ENCODE measurements around the gene DPEP2NB. TPM values are rescaled to one million over a fixed set of nuclear protein-coding genes. Genes with fewer than 3 reads are reported as not detected.

The DPEP2NB gene
- total RNA-seq, 1 experiment from 2014 or later, result not detected

GRCh38 chr16:68003031-68003430, 12.7 kb downstream of the DPEP2NB start:
- CTCF ChIA-PET, result interaction anchor here (1.1 kb wide), 1 partner anchor 38 kb away, joined by 5 read pairs; no protein-coding TSS in a partner anchor

More at GRCh38 chr16:68003031-68003430, 12.7 kb downstream of the DPEP2NB start:
- Histone ChIP-seq H3K9ac (ENCODE audit: low read length) (no peak overlapping the region), H3K9me2 (ENCODE audit: insufficient read depth) (no peaks in the 10 kb centered on the region), H3K9me3 (ENCODE audit: control insufficient read depth in 1 of 2, insufficient read depth in 1 of 2, low read depth in 1 of 2, low read length in 2 of 2) (no peaks in the 10 kb centered on the region), H3K4me2 (ENCODE audit: low read length) (no peak overlapping the region), H3K4me1 (ENCODE audit: control insufficient read depth in 1 of 2, insufficient read depth in 2 of 2, low read length in 2 of 2) (no peaks in the 10 kb centered on the region), H3K79me2 (ENCODE audit: insufficient read depth, low read length) (no peaks in the 10 kb centered on the region), H2AFZ (ENCODE audit: low read depth, low read length, poor library complexity, severe bottlenecking) (no peak overlapping the region), H3K4me3 (replicated peaks in 1 of 2; ENCODE audit: low read depth in 1 of 2, low read length in 2 of 2) (no peak overlapping the region), H3K27me3 (ENCODE audit: insufficient read depth, low read length) (no peaks in the 10 kb centered on the region), H3K36me3 (ENCODE audit: control insufficient read depth in 1 of 2, insufficient read depth in 2 of 2, low read length in 2 of 2) (no peaks in the 10 kb centered on the region), H3K27ac (ENCODE audit: low read depth, low read length) (no peak overlapping the region), H4K20me1 (ENCODE audit: insufficient read depth) (no peaks in the 10 kb centered on the region)
- BruUV-seq (replicated peaks), result no TSS peak
- no peak for ATAC-seq
- DNase-seq (ENCODE audit: low read depth, low spot score), result no peak
- intact Hi-C loops (cut with micrococcal nuclease), result no loop called here
- POLR2A ChIA-PET, result no interaction called here
- TF ChIP-seq POLR2A (IDR thresholded peaks at IDR 0.05; ENCODE audit: borderline replicate concordance, extremely low read depth, insufficient read depth, insufficient read length), result no peak
- no peak for TF ChIP-seq SIN3A (IDR thresholded peaks at IDR 0.05; ENCODE audit: low read depth)
- TF ChIP-seq EGR1 (IDR thresholded peaks at IDR 0.05; ENCODE audit: low read depth), result no peak
- TF ChIP-seq JUND (IDR thresholded peaks at IDR 0.05), result no peak
- TF ChIP-seq ATF3 (IDR thresholded peaks at IDR 0.05), result no peak
- TF ChIP-seq ZFX (IDR thresholded peaks at IDR 0.05), result no peak
- TF ChIP-seq, protein P1, sequence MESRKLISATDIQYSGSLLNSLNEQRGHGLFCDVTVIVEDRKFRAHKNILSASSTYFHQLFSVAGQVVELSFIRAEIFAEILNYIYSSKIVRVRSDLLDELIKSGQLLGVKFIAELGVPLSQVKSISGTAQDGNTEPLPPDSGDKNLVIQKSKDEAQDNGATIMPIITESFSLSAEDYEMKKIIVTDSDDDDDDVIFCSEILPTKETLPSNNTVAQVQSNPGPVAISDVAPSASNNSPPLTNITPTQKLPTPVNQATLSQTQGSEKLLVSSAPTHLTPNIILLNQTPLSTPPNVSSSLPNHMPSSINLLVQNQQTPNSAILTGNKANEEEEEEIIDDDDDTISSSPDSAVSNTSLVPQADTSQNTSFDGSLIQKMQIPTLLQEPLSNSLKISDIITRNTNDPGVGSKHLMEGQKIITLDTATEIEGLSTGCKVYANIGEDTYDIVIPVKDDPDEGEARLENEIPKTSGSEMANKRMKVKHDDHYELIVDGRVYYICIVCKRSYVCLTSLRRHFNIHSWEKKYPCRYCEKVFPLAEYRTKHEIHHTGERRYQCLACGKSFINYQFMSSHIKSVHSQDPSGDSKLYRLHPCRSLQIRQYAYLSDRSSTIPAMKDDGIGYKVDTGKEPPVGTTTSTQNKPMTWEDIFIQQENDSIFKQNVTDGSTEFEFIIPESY (IDR thresholded peaks at IDR 0.05; ENCODE audit: extremely low read depth, insufficient replicate concordance, low read length), result no peak
- TF ChIP-seq TCF7L2 (IDR thresholded peaks at IDR 0.05; ENCODE audit: borderline replicate concordance, extremely low read depth, insufficient read depth, insufficient read length), result no peak
- TF ChIP-seq POLR2AphosphoS5 (IDR thresholded peaks at IDR 0.05; ENCODE audit: low read depth, low read length), result no peak
- TF ChIP-seq RAD21 (IDR thresholded peaks at IDR 0.05; ENCODE audit: low read depth), result no peak
- TF ChIP-seq, protein P2, sequence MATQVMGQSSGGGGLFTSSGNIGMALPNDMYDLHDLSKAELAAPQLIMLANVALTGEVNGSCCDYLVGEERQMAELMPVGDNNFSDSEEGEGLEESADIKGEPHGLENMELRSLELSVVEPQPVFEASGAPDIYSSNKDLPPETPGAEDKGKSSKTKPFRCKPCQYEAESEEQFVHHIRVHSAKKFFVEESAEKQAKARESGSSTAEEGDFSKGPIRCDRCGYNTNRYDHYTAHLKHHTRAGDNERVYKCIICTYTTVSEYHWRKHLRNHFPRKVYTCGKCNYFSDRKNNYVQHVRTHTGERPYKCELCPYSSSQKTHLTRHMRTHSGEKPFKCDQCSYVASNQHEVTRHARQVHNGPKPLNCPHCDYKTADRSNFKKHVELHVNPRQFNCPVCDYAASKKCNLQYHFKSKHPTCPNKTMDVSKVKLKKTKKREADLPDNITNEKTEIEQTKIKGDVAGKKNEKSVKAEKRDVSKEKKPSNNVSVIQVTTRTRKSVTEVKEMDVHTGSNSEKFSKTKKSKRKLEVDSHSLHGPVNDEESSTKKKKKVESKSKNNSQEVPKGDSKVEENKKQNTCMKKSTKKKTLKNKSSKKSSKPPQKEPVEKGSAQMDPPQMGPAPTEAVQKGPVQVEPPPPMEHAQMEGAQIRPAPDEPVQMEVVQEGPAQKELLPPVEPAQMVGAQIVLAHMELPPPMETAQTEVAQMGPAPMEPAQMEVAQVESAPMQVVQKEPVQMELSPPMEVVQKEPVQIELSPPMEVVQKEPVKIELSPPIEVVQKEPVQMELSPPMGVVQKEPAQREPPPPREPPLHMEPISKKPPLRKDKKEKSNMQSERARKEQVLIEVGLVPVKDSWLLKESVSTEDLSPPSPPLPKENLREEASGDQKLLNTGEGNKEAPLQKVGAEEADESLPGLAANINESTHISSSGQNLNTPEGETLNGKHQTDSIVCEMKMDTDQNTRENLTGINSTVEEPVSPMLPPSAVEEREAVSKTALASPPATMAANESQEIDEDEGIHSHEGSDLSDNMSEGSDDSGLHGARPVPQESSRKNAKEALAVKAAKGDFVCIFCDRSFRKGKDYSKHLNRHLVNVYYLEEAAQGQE (IDR thresholded peaks at IDR 0.05; ENCODE audit: low read depth), result no peak
- no peak for TF ChIP-seq ZNF274 (IDR thresholded peaks at IDR 0.05; ENCODE audit: low read depth, low read length)
- no peak for TF ChIP-seq YY1 (IDR thresholded peaks at IDR 0.05; ENCODE audit: extremely low read depth, insufficient replicate concordance, low read depth, low read length)
- no peak for TF ChIP-seq CTCF (IDR thresholded peaks at IDR 0.05 in 2 of 3, conservative IDR thresholded peaks at IDR 0.05 in 1 of 3; ENCODE audit: borderline replicate concordance in 1 of 3, insufficient read depth in 1 of 3, low read depth in 2 of 3, low read length in 2 of 3)
- no peak for TF ChIP-seq EZH2phosphoT487 (IDR thresholded peaks at IDR 0.05; ENCODE audit: borderline replicate concordance)
- no peak for TF ChIP-seq FOSL1 (IDR thresholded peaks at IDR 0.05; ENCODE audit: low read depth)
- no peak for TF ChIP-seq CBX3 (IDR thresholded peaks at IDR 0.05; ENCODE audit: low read depth)
- RAD21 ChIA-PET (ENCODE audit: low non-redundant PET in 1 of 2, low total read pairs in 2 of 2, uncharacterized antibody in 2 of 2, unreplicated experiment in 2 of 2), result no interaction called here

Data from HCT116 (cell line).